Measurements from ENCODE around the gene PFKFB3. TPM values are rescaled to one million over a fixed set of nuclear protein-coding genes. Genes with fewer than 3 reads are reported as not detected.

Gene PFKFB3
- total RNA-seq, 4 donors from 2014 or later: 8.4 to 11.8 (median 9.4) TPM

DNA sequence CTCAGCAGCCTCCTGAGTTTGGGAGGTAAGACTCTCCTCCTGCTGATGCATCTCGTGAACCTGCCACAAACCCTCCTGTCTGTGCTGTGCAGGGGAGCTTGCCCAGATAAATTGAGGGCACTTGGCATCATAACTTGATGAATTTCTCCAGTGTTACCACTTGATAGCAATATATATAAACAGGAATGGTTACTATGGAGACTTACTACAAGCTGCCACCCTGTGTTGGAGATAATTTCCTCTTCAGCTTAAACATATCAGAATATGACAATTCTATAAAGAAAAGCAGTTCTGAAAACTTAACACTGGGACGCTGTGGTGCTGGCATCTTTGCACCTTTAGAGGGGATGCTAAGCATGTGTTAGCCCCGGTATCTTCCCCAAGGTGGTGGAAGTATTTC is 14.9 kb downstream of the PFKFB3 start:
- Histone ChIP-seq H3K27me3 (no peaks in the 10 kb centered on the region), H3K4me3 (replicated peaks in 1 of 3) (no peak overlapping the region), H3K36me3 (peaks cover 29 to 37% of the 10 kb centered on the region in 2 donors), H3K9me3 (no peaks in the 10 kb centered on the region), H3K27ac (no peak overlapping the region), H3K4me1 (no peaks in the 10 kb centered on the region)
- intact Hi-C loops (cut with DNase I): no loop called here
- TF ChIP-seq CTCF (IDR thresholded peaks at IDR 0.05) (no peak), POLR2A (IDR thresholded peaks at IDR 0.05) (no peak)
- WGBS, 2 donors: 92 to 94% methylated on average over 3 of the region's 3 CpGs
- DNase-seq: no peak

- H3K36me3 ChIP-seq: peaks cover 34 to 36% of the 10 kb centered on the region in 2 donors
- no peak overlapping the region for H3K27ac ChIP-seq
- 91 to 92% methylated on average over 21 of the region's 24 CpGs for WGBS, 2 donors
- H3K4me1 ChIP-seq: no peaks in the 10 kb centered on the region
- no peak for DNase-seq
- H3K9me3 ChIP-seq: no peaks in the 10 kb centered on the region
- H3K27me3 ChIP-seq: no peaks in the 10 kb centered on the region
- H3K4me3 ChIP-seq (replicated peaks in 1 of 3): no peak overlapping the region
- intact Hi-C loops (cut with DNase I): no loop called here
- TF ChIP-seq CTCF (IDR thresholded peaks at IDR 0.05) (no peak), POLR2A (IDR thresholded peaks at IDR 0.05) (no peak)
These were observed 16.2 kb downstream of the PFKFB3 start for GRCh38 chr10:6218692-6219493.

DNA sequence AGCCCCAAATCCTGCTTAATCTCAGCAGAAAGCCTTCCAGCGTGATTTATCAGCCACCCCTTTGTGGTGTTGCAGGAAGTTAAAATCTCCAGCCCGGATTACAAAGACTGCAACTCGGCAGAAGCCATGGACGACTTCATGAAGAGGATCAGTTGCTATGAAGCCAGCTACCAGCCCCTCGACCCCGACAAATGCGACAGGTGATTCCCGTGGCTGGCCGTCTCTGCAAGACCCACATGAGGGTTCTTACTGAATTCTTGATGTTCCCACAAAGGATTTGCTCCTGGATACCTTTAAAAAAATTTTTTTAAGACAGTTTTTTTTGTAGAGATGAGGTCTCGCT is 16.7 kb downstream of the PFKFB3 start:
- DNase-seq: no peak
- Histone ChIP-seq H3K4me1 (no peaks in the 10 kb centered on the region), H3K27ac (no peak overlapping the region), H3K36me3 (peaks cover 34 to 38% of the 10 kb centered on the region in 2 donors), H3K27me3 (no peaks in the 10 kb centered on the region), H3K4me3 (replicated peaks in 1 of 3) (no peak overlapping the region), H3K9me3 (no peaks in the 10 kb centered on the region)
- intact Hi-C loops (cut with DNase I): no loop called here
- TF ChIP-seq POLR2A (IDR thresholded peaks at IDR 0.05): no peak
- TF ChIP-seq CTCF (IDR thresholded peaks at IDR 0.05): no peak
- 83 to 87% methylated on average over 10 of the region's 10 CpGs for WGBS, 2 donors

DNA sequence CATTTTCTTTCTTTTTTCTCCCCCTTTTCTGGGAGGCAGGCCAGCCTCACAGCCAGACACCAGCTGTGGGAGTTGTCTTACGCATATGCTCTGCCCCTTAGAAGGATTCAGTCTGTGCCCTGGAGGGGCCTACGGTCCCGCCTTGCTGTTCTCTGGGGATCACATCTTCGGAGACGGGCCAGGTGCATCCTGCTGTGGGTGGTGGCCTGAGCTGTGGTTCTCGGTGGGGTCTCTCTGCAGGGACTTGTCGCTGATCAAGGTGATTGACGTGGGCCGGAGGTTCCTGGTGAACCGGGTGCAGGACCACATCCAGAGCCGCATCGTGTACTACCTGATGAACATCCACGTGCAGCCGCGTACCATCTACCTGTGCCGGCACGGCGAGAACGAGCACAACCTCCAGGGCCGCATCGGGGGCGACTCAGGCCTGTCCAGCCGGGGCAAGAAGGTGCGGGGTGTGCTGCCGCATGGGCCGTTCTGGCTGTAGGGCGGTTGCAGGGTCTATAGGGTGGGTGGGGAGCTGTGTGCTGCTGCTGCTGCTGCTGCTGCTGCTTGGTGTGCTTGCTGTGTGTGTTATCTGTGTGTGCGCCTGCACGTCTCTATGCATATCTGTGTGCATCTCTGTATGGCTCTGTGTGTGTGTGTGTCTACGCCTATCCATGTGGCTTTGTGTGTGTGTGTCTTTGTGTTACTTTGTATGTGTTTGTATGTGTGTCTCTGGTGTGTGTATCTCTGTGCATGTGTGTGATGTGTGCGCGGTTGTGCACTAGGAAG is 17.9 kb downstream of the PFKFB3 start:
- intact Hi-C loops (cut with DNase I): no loop called here
- Histone ChIP-seq H3K27me3 (no peaks in the 10 kb centered on the region), H3K4me1 (no peaks in the 10 kb centered on the region), H3K36me3 (peaks cover 29 to 43% of the 10 kb centered on the region in 2 donors), H3K4me3 (replicated peaks in 1 of 3) (no peak overlapping the region), H3K9me3 (no peaks in the 10 kb centered on the region), H3K27ac (no peak overlapping the region)
- 94 to 97% methylated on average over 25 to 29 of the region's 32 CpGs for WGBS, 2 donors
- no peak for DNase-seq
- TF ChIP-seq POLR2A (IDR thresholded peaks at IDR 0.05) (no peak), CTCF (IDR thresholded peaks at IDR 0.05) (no peak)
